K562 (cell line): ENCODE measurements around the gene INPPL1.

Experiments
- CEBPB ChIP-seq: fragments of 450-650 bp; IDR thresholded peaks from 2 replicates; pipeline ENCODE4 v1.6.1; 2016; ENCODE audit warnings: missing genetic modification characterization, missing compliant biosample characterization
- MYNN ChIP-seq, 2 experiments: sonication (generic); formaldehyde crosslinking in 1 of 2; IDR thresholded peaks; 2 replicates each; pipeline versions ENCODE4 v1.5.0 to v1.6.1; 2016 to 2020; ENCODE audit warnings: antibody characterized with exemption in 1 of 2, missing genetic modification reagents in 1 of 2
- PBX2 ChIP-seq, 2 experiments: IDR thresholded peaks in 1 of 2; conservative IDR thresholded peaks in 1 of 2; 2 replicates each; pipeline ENCODE4 v1.6.1; 2016; ENCODE audit warnings: low read depth in 2 of 2, mild to moderate bottlenecking in 1 of 2, missing compliant biosample characterization in 1 of 2, missing genetic modification characterization in 1 of 2, moderate library complexity in 1 of 2
- USF1 ChIP-seq: sonication (generic); formaldehyde crosslinking; IDR thresholded peaks from 2 replicates; pipeline ENCODE4 v1.9.0; 2022; ENCODE audit warnings: mild to moderate bottlenecking, missing genetic modification reagents
- ZNF644 ChIP-seq: fragments of 200-800 bp; sonication (Bioruptor generic); IDR thresholded peaks from 2 replicates; pipeline ENCODE4 v1.6.1; 2016; ENCODE audit warnings: low read depth, missing genetic modification characterization, missing compliant biosample characterization
- ZSCAN32 ChIP-seq: fragments of 450-650 bp; formaldehyde crosslinking; IDR thresholded peaks from 2 replicates; pipeline ENCODE4 v1.4.0; 2020; ENCODE audit warnings: mild to moderate bottlenecking, moderate library complexity
- TF ChIP-seq, protein P1 (sequence below), 3 experiments: IDR thresholded peaks in 2 of 3; conservative IDR thresholded peaks in 1 of 3; 2 replicates each; pipeline ENCODE4 v1.5.1; 2011 to 2012; ENCODE audit warnings: low read length in 3 of 3, mild to moderate bottlenecking in 3 of 3, control low read depth in 2 of 3, improper control_type of control experiment in 1 of 3, inconsistent platforms in 1 of 3, low read depth in 1 of 3, mixed read lengths in 1 of 3, moderate library complexity in 1 of 3; ENCODE audit not compliant: insufficient read depth in 2 of 3

DNA sequence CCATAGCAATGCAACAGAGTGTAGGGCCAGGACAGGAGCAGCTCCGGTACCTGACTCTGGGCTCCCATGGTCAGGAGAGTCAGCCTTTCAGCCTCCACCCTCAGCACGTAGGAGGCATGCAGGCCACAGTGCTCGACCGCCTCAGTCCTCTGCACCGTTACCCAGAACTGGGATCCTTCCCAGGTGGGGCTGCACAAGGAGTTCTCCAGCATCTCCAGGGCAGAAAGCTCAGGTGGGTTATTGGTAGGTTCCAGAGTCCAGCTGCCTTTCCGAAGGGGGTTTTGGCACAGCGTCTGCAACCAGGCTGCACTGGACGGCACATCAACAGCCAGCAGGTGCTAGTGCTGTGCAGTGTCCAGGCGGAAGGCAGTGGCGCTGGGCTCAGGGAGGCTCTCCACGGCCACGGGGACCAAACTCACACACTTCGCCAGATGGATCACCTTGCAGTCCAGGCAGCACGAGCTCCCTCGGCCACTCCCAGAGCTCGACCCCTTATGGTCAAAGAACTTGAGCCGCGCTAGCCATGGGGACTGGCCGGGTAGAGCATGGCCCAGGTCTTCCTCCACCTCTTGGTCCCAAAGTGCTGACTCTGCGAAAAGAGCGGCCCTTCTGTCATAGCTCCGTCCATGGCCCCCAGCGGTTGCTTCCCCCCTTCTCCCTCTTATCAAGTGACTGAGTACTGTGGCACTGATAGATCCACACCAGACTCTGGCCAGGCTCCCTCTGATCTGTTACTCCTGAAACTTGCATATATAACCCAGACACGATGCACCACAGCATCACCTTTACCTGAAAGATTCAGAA is 26.3 kb downstream of the INPPL1 start:
- no peak for TF ChIP-seq CEBPB (tag)
- no peak for TF ChIP-seq PBX2 (CRISPR knock-in tag; IDR thresholded peaks at IDR 0.05; ENCODE audit: low read depth)
- TF ChIP-seq PBX2 (tag; conservative IDR thresholded peaks at IDR 0.05; ENCODE audit: low read depth), result no peak
- TF ChIP-seq ZSCAN32 (CRISPR knock-in tag), result no peak
- TF ChIP-seq MYNN (IDR thresholded peaks at IDR 0.05), result no peak
- TF ChIP-seq MYNN (CRISPR knock-in tag; IDR thresholded peaks at IDR 0.05), result no peak
- no peak for TF ChIP-seq ZNF644 (tag)
- TF ChIP-seq, protein P1, sequence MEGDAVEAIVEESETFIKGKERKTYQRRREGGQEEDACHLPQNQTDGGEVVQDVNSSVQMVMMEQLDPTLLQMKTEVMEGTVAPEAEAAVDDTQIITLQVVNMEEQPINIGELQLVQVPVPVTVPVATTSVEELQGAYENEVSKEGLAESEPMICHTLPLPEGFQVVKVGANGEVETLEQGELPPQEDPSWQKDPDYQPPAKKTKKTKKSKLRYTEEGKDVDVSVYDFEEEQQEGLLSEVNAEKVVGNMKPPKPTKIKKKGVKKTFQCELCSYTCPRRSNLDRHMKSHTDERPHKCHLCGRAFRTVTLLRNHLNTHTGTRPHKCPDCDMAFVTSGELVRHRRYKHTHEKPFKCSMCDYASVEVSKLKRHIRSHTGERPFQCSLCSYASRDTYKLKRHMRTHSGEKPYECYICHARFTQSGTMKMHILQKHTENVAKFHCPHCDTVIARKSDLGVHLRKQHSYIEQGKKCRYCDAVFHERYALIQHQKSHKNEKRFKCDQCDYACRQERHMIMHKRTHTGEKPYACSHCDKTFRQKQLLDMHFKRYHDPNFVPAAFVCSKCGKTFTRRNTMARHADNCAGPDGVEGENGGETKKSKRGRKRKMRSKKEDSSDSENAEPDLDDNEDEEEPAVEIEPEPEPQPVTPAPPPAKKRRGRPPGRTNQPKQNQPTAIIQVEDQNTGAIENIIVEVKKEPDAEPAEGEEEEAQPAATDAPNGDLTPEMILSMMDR (IDR thresholded peaks at IDR 0.05 in 2 of 3, conservative IDR thresholded peaks at IDR 0.05 in 1 of 3; ENCODE audit: insufficient read depth in 2 of 3, low read depth in 1 of 3, low read length in 3 of 3), result no peak
- no peak for TF ChIP-seq USF1 (CRISPR knock-in tag)
